Motor neuron (in vitro differentiated cells): ENCODE measurements around the gene TMEM185A. TPM values are rescaled to one million over a fixed set of nuclear protein-coding genes. Genes with fewer than 3 reads are reported as not detected.
"Not testable (repeated sequence)": the region's sequence is repeated elsewhere in the genome, so short reads cannot be mapped to it uniquely, and the experiment has no call there.

Experiments used
- ATAC-seq, 8 experiments: fragments of 200-7000 bp; cut with Tn5 transposase; replicated peaks in 6 of 8; 2 replicates each; pipeline ENCODE4 v1.8.0; 2021; ENCODE audit warnings: mild to moderate bottlenecking in 8 of 8, moderate library complexity in 8 of 8
- H3K27ac ChIP-seq, 2 donors: fragments of 250-450 bp; sonication (Bioruptor Pico); 2 replicates each; pipeline ENCODE4 v1.9.0; 2021; ENCODE audit warnings: antibody characterized with exemption in 2 of 2, mild to moderate bottlenecking in 2 of 2, moderate library complexity in 1 of 2
- H3K4me1 ChIP-seq, 2 donors: fragments of 250-450 bp; sonication (Bioruptor Pico); replicated peaks in 1 of 2; 2 replicates each; pipeline ENCODE4 v1.6.1; 2021; ENCODE audit warnings: antibody characterized with exemption in 2 of 2, mild to moderate bottlenecking in 2 of 2, moderate library complexity in 1 of 2
- H3K4me3 ChIP-seq, 5 donors: fragments of 250-450 bp; sonication (Bioruptor Pico); 2 replicates each; pipeline ENCODE4 v1.9.0; 2021; ENCODE audit warnings: antibody characterized with exemption in 5 of 5, mild to moderate bottlenecking in 5 of 5, moderate library complexity in 4 of 5
- WGBS, 10 experiments: fragments of 450-650 bp; shearing (Covaris generic); methylation state at CpG; one replicate each; pipeline ENCODE4 v1.0.0; 2022; 5-methylcytosine and 5-hydroxymethylcytosine counted together
- in situ Hi-C, 9 experiments: fragments of 400-800 bp; cut with MboI; loops; one replicate each; pipeline ENCODE4 v1.15.0; 2021; ENCODE audit warnings: low sequenced_read_pairs in 9 of 9, low pct_unique_long_range_greater_than_20kb in 2 of 9; ENCODE audit not compliant: unreplicated experiment in 9 of 9
- total RNA-seq, 8 experiments: library from RNA; unstranded; fragments of 300-600 nt; gene quantifications; 2 replicates each; pipeline versions ENCODE4 v1.2.3 to v1.2.4, GENCODE V29; 2022

TMEM185A gene
- 10 to 100 TPM in 7 of 8 experiments, 1 to 10 TPM in 1; 8.6 to 24.2 (median 15.6) TPM for total RNA-seq

GRCh38 chrX:149631234-149632165 is at the start of gene TMEM185A:
TSS of gene TMEM185A (minus strand) at chrX:149631792. CDS start at chrX:149631580, 212 bp downstream.
- peak; percentile 51 to 95 (median 92) for ATAC-seq
- H3K27ac ChIP-seq: peak within 1 kb of the TSS; percentile 60 to 61
- in situ Hi-C loops: no loop called here
- peaks cover 6 to 7% of the 10 kb centered on the region in 2 donors for H3K4me1 ChIP-seq
- WGBS, 10 experiments: 0% methylated on average over 4 of the region's 102 CpGs; no CpG with 5 or more reads in 9 of the 10 experiments
- H3K4me3 ChIP-seq: peak within 1 kb of the TSS; percentile 46 to 93 (median 65)

DNA sequence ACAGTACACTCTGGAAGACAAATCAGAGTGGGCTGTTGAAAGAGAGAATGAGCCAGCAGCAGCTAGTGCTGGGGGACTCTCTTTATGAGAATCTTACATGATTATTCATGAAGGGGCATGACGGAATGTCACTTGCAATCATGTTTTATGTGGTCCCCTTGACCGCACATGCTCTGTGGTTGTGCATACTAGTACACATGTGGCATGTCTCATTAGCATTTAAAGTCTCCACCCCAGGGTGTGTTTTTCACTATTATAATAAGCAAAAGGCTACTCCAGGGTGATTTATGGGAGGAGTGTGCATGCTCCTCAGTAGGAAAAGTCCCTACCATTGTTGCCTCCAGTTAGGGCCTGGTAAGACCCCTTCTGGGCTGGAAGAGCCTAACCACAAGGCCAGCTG is 49.6 kb upstream of the TMEM185A start:
- in situ Hi-C loops: no loop called here
- 8 to 60% (median 25%) methylated on average over 1 to 2 of the region's 2 CpGs; no CpG with 5 or more reads in 6 of the 10 experiments for WGBS, 10 experiments
- Histone ChIP-seq H3K27ac (no peak overlapping the region), H3K4me1 (peaks cover 20 to 21% of the 10 kb centered on the region in 2 donors), H3K4me3 (no peak overlapping the region)
- ATAC-seq: peak; percentile 34 to 100 (median 88)

DNA sequence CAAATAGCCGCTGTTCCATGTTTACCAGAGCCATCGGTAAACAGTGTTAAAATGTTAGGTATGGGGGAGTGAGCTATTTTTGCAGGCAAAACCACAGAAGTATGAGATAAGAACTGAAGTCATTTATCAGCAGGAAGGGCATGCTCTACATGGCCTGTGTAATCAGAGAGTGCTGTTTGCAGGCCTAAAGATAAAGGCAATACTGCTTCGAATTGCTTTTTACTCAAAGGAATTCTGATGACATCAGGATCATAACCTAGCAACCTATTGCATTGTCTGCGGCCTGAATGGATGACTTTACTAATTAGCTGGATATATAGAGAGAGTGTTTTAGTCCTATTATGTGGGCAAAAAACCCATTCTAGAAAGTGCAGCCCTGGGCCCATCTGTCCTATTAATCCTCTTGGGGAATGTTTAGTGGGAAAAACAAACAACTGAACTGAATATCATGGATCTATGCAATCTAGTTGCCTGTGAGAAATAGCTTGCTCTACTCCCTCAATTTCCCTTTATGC is 47.6 kb upstream of the TMEM185A start:
- in situ Hi-C loops, H3K27ac ChIP-seq, H3K4me3 ChIP-seq: not testable (repeated sequence)
- peaks cover 20 to 21% of the 10 kb centered on the region in 2 donors for H3K4me1 ChIP-seq
- WGBS, 10 experiments: no CpG with 5 or more reads among the region's 4 CpGs
- ATAC-seq: peak in 5 of 8 experiments; percentile 73 to 92 (median 80)

DNA sequence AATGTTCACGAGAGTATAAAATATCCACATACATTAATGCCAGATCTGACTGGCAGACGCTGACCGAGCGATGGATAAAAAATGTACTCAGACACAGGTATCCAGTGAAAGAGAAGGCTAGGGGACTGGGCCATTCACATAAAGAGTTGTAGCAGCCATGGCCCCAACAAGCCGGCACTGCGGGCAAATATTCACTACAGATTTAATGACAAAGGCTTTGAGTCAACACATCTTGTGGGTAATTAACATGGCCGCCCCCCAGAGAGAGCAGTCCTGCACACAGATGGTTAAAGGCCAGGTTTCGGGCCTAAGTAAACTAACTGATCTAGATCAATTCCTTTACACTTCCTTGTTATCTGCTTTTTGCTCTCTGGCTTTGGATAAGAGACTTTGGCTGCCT is 44.0 kb upstream of the TMEM185A start:
- H3K27ac ChIP-seq, H3K4me1 ChIP-seq, H3K4me3 ChIP-seq, ATAC-seq, in situ Hi-C loops: not testable (repeated sequence)
- no CpG with 5 or more reads among the region's 8 CpGs for WGBS, 10 experiments

- in situ Hi-C loops, H3K4me1 ChIP-seq: not testable (repeated sequence)
- ATAC-seq: peak in 3 of 8 experiments; percentile 32 to 56 (median 53)
Observed at GRCh38 chrX:149675088-149675487, 43.5 kb upstream of the TMEM185A start.

DNA sequence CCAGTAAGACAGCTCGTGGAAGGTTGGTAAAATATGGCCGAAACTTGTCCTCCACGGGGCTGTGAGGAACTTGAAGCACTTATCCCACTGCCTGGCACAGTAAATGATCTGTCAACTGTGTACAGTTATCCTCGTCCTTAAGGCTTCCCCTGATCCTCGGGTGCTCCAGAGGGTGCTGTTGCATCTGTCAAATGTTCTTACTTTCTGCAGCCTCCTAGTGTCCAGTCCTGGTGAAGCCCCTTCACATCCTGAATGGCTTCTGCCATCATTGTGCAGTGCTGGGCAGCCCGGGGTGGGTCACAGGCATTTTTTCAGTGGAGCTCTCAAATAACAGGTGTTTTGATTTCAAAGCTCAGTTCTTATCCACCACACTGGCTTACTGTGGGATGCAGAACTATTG is 29.0 kb upstream of the TMEM185A start:
- H3K27ac ChIP-seq, in situ Hi-C loops, H3K4me1 ChIP-seq, H3K4me3 ChIP-seq: not testable (repeated sequence)
- ATAC-seq: peak in 5 of 8 experiments; percentile 57 to 94 (median 78)
- no CpG with 5 or more reads among the region's 6 CpGs for WGBS, 10 experiments

More at GRCh38 chrX:149675088-149675487, 43.5 kb upstream of the TMEM185A start:
- no CpG with 5 or more reads among the region's 3 CpGs for WGBS, 10 experiments
- not testable (repeated sequence) for H3K27ac ChIP-seq, H3K4me3 ChIP-seq

DNA sequence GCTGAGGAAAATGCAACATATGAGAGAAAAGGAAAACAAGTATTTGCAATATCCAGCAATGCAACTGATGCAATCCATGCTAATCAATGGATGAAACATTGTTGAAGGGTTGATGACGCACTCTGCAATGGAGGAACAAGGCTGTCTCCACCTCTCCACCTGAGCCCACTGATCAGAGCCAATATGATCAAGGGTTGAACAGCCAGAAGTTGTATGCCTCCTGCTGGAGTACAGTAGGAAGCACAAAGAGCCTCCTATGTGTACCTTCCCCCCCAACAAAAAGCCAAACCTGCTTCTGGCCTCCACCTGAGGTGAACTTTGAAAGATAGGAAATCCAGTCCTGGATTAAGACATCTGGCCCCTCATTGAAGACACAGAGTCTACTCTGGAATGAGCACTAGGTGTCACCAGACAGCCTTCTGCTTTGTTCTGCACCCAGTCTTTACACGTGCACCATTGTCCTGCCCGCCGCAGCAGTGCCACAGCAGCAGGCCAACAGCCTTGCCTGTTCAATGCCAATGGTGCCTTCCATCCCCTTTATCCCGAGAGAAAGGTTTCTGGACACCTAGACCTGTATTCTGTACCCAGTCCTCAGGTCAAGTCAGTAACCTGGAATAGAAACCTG is 24.8 kb upstream of the TMEM185A start:
- ATAC-seq: peak in 7 of 8 experiments; percentile 44 to 89 (median 71)
- no CpG with 5 or more reads among the region's 5 CpGs for WGBS, 10 experiments
- in situ Hi-C loops: not testable (repeated sequence)

DNA sequence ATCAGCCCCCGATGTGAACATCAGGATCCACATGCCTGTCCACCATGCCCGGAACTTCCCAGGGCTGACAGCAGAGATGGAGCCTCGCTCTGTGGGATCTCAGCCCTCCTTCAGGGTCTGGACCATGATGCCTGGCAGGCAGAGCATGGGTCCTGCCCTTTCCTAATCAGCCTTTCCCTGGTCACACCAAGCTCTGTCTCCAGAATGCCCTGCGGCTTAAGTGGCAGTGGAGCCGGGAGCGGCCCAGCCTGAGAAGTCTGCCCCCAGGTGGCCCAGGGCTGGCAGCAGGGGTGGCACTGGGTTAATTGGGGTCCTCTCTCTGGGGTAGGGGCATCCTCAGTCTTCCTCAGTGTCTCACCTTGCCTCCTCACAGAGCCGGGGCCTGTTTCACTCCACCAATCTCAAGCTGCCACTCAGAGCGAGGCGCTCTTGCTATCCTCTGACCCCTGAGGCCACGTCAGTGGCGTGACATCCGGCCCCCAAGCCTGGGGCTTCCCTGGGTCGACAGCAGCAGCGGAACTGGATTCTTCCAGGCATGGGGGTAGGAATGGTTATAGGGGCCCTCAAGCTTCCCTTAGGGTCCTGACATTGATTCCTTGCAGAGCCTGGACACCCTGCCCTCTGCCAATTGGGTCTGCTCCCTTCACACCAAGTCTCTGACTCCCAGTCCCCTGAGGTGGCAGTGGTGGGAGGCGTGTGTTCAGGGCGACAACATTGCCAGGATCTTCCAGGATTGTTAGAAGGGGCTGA is 20.8 kb upstream of the TMEM185A start:
- WGBS, 10 experiments: 10 to 52% (median 47%) methylated on average over 2 to 6 of the region's 16 CpGs; no CpG with 5 or more reads in 7 of the 10 experiments
- H3K27ac ChIP-seq: no peak overlapping the region
- no peak for ATAC-seq
- no peaks in the 10 kb centered on the region for H3K4me1 ChIP-seq
- in situ Hi-C loops: no loop called here
- H3K4me3 ChIP-seq: no peak overlapping the region

More for the DNA sequence above, 24.8 kb upstream of the TMEM185A start:
- not testable (repeated sequence) for H3K4me3 ChIP-seq, H3K4me1 ChIP-seq, H3K27ac ChIP-seq

DNA sequence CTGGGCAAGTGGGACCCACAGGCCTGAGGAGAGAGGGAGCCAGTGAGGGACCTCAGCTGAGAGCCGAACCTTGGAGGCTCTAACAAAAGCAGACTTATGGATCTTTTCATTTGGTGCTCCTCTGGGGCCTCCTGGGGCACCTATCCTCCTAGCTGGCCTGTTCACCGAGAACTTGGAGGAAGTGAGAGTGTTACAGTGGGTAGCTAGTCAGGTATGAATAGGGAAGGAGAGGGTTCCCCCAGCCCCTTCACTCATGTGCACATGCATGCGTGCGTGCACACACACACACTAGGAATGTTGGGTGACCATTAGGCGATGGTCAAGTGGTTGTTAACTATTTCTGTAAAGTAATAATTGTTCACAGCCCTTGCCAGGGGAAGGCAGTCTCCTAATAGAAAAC is 18.6 kb upstream of the TMEM185A start:
- no peak for ATAC-seq
- Histone ChIP-seq H3K4me1 (no peaks in the 10 kb centered on the region), H3K4me3 (no peak overlapping the region), H3K27ac (no peak overlapping the region)
- WGBS, 10 experiments: 40 to 100% (median 40%) methylated on average over 1 to 2 of the region's 5 CpGs; no CpG with 5 or more reads in 7 of the 10 experiments
- in situ Hi-C loops: no loop called here

GRCh38 chrX:149648932-149649331 is 17.3 kb upstream of the TMEM185A start:
- in situ Hi-C loops: no loop called here
- no peak for ATAC-seq
- no peak overlapping the region for H3K4me3 ChIP-seq
- 25 to 57% methylated on average over 1 of the region's 1 CpG; no CpG with 5 or more reads in 8 of the 10 experiments for WGBS, 10 experiments
- H3K27ac ChIP-seq: no peak overlapping the region
- H3K4me1 ChIP-seq: no peaks in the 10 kb centered on the region

DNA sequence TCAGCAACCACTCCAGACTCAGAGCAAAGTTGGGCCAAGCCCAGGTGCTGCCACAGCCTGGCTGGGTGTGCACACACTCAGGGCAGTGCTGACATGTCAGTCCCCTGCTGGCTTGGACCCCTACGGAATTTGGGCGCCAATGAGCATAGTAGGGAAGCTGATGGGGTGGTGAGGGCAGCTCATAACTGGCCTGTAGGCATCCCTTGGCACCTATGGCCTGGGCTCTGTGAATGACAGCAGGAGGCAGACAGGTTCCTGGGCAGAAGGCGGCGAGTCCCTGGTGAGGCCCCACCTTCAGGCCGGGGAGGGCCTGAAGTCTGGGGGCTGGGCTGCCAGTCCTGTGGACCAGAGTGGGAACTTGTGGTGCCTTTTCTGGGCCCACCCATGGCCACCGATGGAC is 15.9 kb upstream of the TMEM185A start:
- no peaks in the 10 kb centered on the region for H3K4me1 ChIP-seq
- in situ Hi-C loops: no loop called here

GRCh38 chrX:149643496-149643895 is 11.9 kb upstream of the TMEM185A start:
- ATAC-seq: no peak
- Histone ChIP-seq H3K27ac (no peak overlapping the region), H3K4me3 (no peak overlapping the region), H3K4me1 (no peaks in the 10 kb centered on the region)
- in situ Hi-C loops: no loop called here
- WGBS, 10 experiments: 10 to 93% (median 58%) methylated on average over 2 to 4 of the region's 4 CpGs; no CpG with 5 or more reads in 3 of the 10 experiments

More for the DNA sequence above, 15.9 kb upstream of the TMEM185A start:
- no peak overlapping the region for H3K4me3 ChIP-seq
- 0 to 40% methylated on average over 1 of the region's 6 CpGs; no CpG with 5 or more reads in 8 of the 10 experiments for WGBS, 10 experiments
- no peak for ATAC-seq
- H3K27ac ChIP-seq: no peak overlapping the region
